Activated B cell treated with CpG ODN at 0.5 μM for 24 hours (primary cell): ENCODE results near the gene MAN2A1. TPM values are rescaled to one million over a fixed set of nuclear protein-coding genes. Genes with fewer than 3 reads are reported as not detected.

Source experiments
- ATAC-seq: fragments of 200-7000 bp; cut with Tn5 transposase; one replicate; pipeline ENCODE4 v1.10.0; 2021; ENCODE audit warnings: low read depth, mild to moderate bottlenecking, moderate library complexity
- CTCF ChIA-PET: fragments of 350-600 bp; sonication (Branson Sonifier 250); formaldehyde crosslinking; loops from one replicate; lab custom pipeline; 2021; ENCODE audit warnings: antibody characterized with exemption; lab: Charles Lee
- POLR2A ChIA-PET: fragments of 350-600 bp; sonication (Branson Sonifier 250); formaldehyde crosslinking; loops from one replicate; lab custom pipeline; 2021; ENCODE audit warnings: antibody characterized with exemption; lab: Charles Lee
- DNase-seq: peaks from one replicate; pipeline ENCODE4 v3.0.0; 2022
- H3K27ac Mint-ChIP-seq: one replicate; pipeline ENCODE4 v1.8.0; 2020; ENCODE audit warnings: mixed read lengths
- H3K27me3 Mint-ChIP-seq: one replicate; pipeline ENCODE4 v1.8.0; 2021; ENCODE audit warnings: mixed read lengths
- H3K36me3 Mint-ChIP-seq: one replicate; pipeline ENCODE4 v1.8.0; 2021; ENCODE audit warnings: low read depth, mixed read lengths
- H3K4me1 Mint-ChIP-seq: one replicate; pipeline ENCODE4 v1.8.0; 2021; ENCODE audit warnings: mixed read lengths
- H3K4me3 Mint-ChIP-seq: one replicate; pipeline ENCODE4 v1.8.0; 2020; ENCODE audit warnings: mild to moderate bottlenecking, mixed read lengths
- H3K9me3 Mint-ChIP-seq: one replicate; pipeline ENCODE4 v1.8.0; 2020; ENCODE audit warnings: mixed read lengths
- CTCF ChIP-seq: fragments of 200-600 bp; IDR thresholded peaks from one replicate; pipeline ENCODE4 v1.8.0; 2022; ENCODE audit warnings: antibody characterized with exemption, mild to moderate bottlenecking
- intact Hi-C: fragments of 100-400 bp; cut with micrococcal nuclease; formaldehyde crosslinking; loops from one replicate; pipeline ENCODE4 v1.15.1; 2024
- total RNA-seq: library from RNA; stranded (reverse); gene quantifications from 2 replicates; pipeline ENCODE4 v1.2.3, GENCODE V29; 2022

The MAN2A1 gene
- total RNA-seq, 1 donor from 2014 or later: 48.6 TPM

- Mint-ChIP-seq H3K27me3 (peaks cover 45% of the 10 kb centered on the region), H3K9me3 (no peaks in the 10 kb centered on the region), H3K4me3 (no peak overlapping the region), H3K4me1 (no peaks in the 10 kb centered on the region), H3K36me3 (no peaks in the 10 kb centered on the region), H3K27ac (no peak overlapping the region)
- intact Hi-C loops: no loop called here
- DNase-seq (no peak), ATAC-seq (no peak)
- CTCF ChIA-PET: interaction anchor here (1.2 kb wide), 1 partner anchor 12 kb away, joined by 3 read pairs; no protein-coding TSS in a partner anchor
- TF ChIP-seq CTCF: no peak
- POLR2A ChIA-PET: no interaction called here
These were observed 12.8 kb upstream of the MAN2A1 start for GRCh38 chr5:109676920-109677319.

GRCh38 chr5:109678447-109678846 lies 11.3 kb upstream of the MAN2A1 start:
- Mint-ChIP-seq H3K27ac (no peak overlapping the region), H3K9me3 (no peaks in the 10 kb centered on the region), H3K27me3 (peaks cover 39% of the 10 kb centered on the region), H3K36me3 (no peaks in the 10 kb centered on the region), H3K4me3 (no peak overlapping the region), H3K4me1 (no peaks in the 10 kb centered on the region)
- TF ChIP-seq CTCF: no peak
- ATAC-seq (no peak), DNase-seq (no peak)
- POLR2A ChIA-PET: no interaction called here
- intact Hi-C loops: no loop called here
- CTCF ChIA-PET: no interaction called here

- H3K27ac Mint-ChIP-seq: no peak overlapping the region
- ATAC-seq: no peak
- no peaks in the 10 kb centered on the region for H3K4me1 Mint-ChIP-seq
- ChIA-PET POLR2A (no interaction called here), CTCF (no interaction called here)
- TF ChIP-seq CTCF: no peak
- no peaks in the 10 kb centered on the region for H3K36me3 Mint-ChIP-seq
- H3K9me3 Mint-ChIP-seq: no peaks in the 10 kb centered on the region
- H3K27me3 Mint-ChIP-seq: peaks cover 20% of the 10 kb centered on the region
- intact Hi-C loops: loop anchor here (10.0 kb wide), 1 partner anchor 757 kb away; no protein-coding TSS in a partner anchor
- no peak for DNase-seq
- no peak overlapping the region for H3K4me3 Mint-ChIP-seq
These were observed 8.0 kb upstream of the MAN2A1 start for GRCh38 chr5:109681763-109682162.

GRCh38 chr5:109682383-109682782 lies 7.3 kb upstream of the MAN2A1 start:
- no peak overlapping the region for H3K27ac Mint-ChIP-seq
- H3K4me3 Mint-ChIP-seq: no peak overlapping the region
- H3K27me3 Mint-ChIP-seq: peaks cover 16% of the 10 kb centered on the region
- H3K36me3 Mint-ChIP-seq: no peaks in the 10 kb centered on the region
- ChIA-PET CTCF (no interaction called here), POLR2A (no interaction called here)
- no peak for ATAC-seq
- TF ChIP-seq CTCF: no peak
- intact Hi-C loops: loop anchor here (10.0 kb wide), 1 partner anchor 758 kb away; no protein-coding TSS in a partner anchor
- no peak for DNase-seq
- H3K4me1 Mint-ChIP-seq: no peaks in the 10 kb centered on the region
- H3K9me3 Mint-ChIP-seq: no peaks in the 10 kb centered on the region

- peaks cover 4% of the 10 kb centered on the region for H3K36me3 Mint-ChIP-seq
- intact Hi-C loops: loop anchor here (5.0 to 10.0 kb wide), 2 partner anchors 761 to 1826 kb away; partner anchors contain the start of gene STARD4
- no peak overlapping the region for H3K27ac Mint-ChIP-seq
- ChIA-PET CTCF (no interaction called here), POLR2A (no interaction called here)
- no peak for ATAC-seq
- no peak overlapping the region for H3K4me3 Mint-ChIP-seq
- peaks cover 4% of the 10 kb centered on the region for H3K4me1 Mint-ChIP-seq
- no peak for TF ChIP-seq CTCF
- DNase-seq: no peak
- peaks cover 6% of the 10 kb centered on the region for H3K9me3 Mint-ChIP-seq
- H3K27me3 Mint-ChIP-seq: peaks cover 7% of the 10 kb centered on the region
These were observed 3.8 kb upstream of the MAN2A1 start for GRCh38 chr5:109685916-109686315.
